HTERT RPE-1 (cell line): ENCODE data around the gene DES.

Experiments used
- in situ Hi-C: fragments of 300-500 bp; cut with MboI; formaldehyde crosslinking; loops from 4 replicates; pipeline ENCODE4 v1.14.3; 2020; ENCODE audit warnings: low sequenced_read_pairs

DES gene

DNA sequence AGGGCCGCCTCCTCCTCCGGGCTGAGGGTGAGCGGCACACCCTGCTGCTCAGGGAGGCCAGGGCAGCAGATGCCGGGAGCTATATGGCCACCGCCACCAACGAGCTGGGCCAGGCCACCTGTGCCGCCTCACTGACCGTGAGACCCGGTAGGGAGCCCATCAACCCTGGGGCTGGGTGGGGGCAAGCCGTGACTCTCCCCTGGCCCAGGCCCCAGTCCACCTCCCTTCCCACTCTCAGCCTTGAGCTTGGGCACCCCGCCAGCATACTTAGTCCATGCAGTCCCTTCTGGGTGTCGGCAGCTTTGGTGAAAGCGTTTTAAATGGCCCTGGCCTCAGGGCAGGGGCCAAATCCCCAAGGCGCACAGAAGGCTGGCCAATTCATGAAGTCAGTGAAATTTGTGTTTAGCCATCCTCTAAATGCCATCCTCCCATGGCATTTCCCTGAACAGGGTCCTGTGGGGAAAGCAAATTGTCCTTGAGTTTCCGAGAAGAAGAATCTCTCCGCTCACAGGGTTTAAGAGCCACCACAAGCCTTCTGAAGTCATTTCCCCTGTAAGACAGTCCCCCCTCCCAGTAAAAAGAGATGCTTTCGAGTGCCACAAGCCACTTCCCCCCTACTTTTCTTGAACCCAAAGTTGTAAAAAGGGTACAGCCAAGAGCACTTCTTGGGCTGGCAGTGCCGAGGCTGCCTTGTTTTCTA, 33.6 kb downstream of the DES start:
- in situ Hi-C loops: no loop called here

DNA sequence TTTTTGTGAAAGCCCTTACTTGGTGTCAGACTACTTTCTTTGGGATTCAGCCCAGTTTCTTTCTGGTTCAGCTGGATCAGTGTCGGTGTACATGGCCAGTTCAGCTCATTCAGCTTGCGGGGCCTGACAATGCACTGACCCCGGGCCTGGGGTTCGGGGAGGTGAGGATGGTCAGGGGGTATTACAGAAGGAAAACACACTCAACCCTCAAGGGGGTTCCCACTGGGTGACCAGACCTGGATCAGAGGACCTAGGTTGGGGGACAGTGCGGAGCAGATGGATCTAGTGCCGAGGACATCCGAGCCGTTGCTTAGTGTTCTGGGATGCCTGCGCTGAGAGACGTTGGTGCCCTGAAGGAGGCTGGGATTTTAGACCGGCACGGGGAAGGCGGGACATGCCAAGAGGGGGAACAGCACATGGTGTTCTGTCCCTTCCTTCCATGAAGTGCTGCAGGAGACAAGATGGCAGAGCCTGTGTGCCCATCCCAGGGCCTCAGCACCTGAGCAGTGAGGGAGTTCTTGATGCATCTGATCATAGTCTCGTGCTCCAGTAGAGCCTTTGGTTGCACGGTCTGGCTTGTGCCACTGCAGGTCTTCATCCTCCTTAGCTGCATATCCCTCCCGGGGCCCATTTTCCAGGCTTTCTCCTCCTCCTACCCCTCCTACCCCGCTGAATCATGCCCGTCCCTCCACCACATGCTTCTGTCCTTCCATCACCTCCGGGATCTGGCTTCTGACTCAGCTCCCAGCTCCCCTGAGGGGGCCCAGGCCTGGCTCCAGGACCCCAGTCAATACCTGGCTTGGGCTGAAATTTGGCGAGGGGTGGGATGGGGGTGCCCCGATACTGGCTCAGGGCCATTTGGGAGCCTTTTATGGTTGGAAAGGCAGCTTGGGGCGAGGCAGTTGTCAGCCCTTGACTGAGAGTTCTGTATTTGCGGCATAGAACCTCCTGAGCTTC, 34.5 kb downstream of the DES start:
- in situ Hi-C loops: no loop called here

DNA sequence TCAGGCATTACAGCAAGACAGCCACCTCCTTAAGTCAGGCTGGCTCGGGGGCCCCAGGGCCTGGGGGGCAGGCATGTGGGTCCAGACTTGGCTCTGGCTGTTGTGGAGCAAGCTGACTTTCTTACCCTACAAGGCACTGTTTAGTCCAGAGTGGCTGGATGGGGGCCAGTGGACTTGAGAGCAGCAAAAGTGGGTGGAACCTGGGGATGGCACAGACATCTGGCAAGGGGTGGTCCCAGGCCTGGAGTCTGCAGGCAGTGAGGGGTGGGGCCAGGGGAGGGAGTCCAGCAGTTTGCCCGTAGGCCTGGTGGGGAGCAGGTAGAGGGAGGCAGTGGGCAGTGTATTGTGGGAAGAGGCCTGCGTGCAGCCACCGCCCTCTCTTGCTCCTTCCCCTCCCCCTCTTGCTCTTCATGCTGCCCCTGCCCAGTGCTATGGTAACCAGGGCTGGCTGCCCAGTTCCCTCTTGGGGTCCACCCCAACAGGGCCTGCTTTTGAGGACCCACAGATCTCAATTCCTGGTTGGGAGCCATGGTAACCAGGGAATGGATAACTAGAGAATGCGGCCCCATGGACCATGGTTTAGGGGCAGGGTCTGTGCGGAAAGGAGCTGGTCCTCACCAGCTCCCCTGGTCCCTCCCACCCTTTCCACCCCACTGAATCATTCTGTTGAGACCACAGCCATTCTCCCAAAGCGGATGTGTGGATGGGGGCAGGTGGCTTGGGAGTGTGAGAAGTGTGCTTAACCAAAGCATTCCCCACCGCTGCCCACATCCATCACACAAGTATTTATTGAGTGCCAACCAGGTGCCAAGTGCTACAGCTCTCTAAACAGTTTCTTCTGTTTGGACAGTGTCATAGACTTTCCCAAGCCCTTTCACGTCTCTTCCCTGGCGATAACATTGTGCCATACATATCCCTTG, 35.8 kb downstream of the DES start:
- in situ Hi-C loops: no loop called here

DNA sequence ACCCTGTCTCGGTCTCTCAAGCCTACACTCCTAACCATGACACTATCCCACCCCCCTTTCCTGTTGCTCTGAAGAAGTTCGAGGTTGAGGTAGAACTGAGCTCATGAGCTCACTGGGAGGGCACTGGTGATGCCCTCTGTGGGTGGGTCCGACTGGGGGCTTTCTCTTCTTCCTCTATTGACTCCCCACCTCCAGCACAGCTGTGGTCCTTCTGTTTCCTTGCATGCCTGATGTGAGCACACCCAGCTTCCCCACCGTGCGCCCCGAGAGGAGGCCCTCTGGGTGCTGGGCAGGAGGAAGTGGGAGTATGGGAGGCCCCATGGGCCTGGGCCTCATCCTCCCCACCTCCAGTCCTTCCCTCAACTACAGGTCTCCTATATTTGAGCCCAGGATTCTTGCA, 37.4 kb downstream of the DES start:
- in situ Hi-C loops: no loop called here

DNA sequence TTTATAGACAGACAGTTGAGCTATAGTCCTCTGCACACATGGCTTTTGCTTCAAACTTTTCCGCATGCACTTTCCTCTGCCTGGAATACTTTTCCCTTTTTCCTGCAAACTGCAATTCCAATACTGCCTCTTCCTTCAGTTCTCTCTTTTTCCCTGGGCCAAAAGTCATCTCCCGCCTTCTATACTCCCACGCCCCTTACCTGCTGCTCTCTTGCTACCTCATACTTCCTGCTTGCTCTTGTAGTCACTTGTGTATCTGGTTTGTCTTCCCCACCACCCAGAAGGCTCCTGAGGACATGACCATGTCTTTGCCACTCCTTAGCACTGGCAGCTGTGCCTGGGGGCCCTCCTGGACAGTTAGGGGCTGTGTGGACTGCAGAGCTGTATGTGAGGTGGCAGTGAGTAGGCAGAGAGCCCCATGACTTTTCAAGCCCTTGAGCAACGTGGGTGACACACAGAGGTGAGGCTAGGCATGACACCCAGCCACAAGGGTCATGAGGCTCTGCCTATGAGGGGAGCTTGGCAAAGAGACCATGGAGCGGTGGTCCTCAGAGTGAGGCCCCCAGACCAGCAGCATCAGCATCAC, 39.7 kb downstream of the DES start:
- in situ Hi-C loops: no loop called here

DNA sequence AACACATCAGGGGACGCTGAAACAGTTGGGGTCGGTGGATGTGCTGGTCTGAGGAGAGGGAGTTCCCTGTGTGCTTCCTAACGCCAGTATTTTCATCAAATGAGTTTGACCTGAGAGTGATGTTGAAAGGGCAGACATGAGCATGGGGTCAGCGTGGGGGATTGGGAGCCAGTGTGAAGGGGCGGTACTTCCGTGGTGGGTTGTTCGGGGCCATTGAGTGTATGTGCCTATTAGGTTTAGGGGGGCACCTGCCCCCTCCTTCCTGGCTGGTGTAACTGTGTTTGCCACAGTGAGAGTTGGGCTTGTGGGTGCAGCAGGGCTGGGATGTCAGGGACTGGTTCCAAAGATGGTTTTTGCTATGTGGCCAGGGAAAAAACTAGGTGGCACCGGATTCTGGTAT, 40.8 kb downstream of the DES start:
- in situ Hi-C loops: no loop called here

DNA sequence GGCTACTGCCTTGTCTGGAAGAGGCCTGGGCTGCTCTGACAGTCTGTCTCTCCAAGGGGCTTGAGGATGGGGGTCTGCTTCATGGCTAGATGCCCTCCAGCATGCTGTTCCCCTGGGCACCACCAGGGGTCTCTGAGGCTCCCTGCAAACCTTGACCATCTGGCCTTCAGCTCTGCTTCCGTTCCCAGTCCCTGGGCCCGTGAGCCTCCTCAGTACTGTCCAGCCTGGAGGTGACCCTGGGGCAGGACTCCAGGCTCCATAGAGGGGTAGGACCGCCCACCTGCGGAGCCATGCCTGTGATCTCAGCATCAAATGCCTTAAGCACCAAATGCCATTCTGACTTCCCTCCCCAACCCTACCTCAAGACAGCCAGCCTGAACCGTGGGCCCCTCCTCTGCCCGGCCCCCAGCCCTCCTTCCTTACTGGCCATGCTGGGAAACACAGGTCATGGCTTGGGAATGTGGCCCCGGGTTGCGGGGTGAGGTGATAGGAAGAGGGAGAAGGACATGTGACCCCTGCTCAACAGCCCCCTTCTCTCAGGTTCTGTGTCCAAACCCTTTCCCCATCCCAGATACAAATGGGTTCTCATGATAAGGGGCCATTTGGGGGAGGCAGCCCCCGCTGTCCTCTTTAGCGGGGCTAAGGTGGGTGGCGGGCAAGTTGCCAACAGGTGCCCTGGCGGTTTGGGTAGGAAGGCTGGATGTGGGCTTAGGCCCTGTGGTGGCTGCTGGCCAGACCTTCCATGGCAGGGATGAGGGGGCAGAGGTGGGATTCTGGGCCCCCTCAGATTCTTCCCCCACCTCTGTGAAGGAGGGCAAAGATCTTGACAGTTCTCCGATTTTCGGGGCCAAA, 41.5 kb downstream of the DES start:
- in situ Hi-C loops: no loop called here

DNA sequence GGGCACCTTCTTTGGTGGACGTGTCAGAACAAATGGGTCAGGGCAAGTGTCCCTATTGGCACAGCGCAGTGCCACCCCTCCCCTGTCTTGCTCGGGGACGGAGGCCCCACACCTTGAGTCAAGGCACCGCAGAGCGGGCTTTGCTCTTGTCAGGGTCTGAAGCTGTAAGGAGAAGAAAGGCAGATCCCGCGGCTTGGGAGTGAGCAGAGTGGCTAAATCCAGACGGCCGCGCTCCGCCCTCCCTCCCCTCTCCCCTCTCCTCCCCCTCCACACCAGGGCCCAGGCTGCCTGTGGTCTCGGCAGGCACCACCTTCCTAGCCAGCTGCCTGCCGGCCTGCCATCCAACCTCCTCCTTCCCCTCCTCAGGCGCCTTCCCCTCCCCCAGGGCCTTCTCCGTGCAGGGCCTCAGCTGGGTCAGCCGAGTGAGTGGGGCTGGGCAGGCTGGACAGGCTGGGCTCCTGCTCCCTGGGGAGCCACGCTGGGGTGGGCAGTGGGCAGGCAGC, 42.3 kb downstream of the DES start:
- in situ Hi-C loops: no loop called here

DNA sequence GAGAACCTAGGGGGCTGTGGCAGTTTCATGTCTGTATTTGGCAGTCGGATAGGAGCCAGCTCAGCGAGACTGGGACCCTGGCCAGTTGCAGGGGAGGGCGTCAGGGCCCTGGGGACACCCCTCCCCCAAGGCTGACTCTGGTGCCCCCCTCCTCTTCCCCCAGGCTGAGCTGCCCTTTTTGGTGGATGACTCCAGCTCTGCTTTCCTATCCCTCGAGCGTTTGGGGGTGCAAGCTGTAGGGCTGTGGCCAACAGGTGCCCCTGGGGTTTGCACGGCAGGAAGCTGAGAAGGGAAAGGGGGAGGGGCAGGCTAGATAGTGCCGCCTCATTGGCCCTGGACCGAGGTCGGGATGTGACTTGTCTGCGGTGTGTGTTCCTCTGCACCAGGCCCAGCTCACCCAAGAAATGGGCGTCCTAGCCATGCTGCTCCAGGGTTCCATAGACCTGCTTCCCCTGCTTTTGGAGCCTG, 42.9 kb downstream of the DES start:
- in situ Hi-C loops: no loop called here

DNA sequence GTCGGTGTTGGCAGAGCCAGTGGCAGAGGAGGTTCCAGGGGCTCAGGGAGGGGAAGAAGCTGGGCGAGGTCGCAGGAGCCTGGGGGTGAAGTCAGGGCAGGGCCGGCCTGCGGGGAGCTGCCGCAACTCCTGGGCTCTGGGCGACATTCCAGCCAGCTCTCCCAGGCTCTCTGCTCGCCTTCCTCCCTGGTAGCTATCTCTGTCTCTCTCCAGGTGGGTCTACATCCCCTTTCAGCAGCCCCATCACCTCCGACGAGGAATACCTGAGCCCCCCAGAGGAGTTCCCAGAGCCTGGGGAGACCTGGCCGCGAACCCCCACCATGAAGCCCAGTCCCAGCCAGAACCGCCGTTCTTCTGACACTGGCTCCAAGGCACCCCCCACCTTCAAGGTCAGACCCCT, 43.5 kb downstream of the DES start:
- in situ Hi-C loops: no loop called here

DNA sequence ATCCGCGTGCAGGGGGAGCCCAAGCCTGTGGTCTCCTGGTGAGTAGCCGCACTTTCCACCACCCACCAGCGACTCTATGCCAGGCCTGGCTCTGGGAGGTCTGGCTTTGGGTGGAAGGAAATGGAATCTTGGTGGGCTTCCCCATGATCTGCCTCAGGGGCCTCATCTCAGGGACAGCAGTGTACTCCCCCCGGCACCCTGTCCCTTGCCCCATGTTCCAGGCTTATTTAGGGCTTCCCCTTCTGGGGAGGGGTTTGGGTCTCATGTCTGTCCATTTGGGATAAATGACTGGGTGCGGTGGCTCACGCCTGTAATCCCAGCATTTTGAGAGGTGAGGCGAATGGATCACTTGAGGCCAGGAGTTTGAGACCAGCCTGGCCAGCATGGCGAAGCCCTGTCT, 44.2 kb downstream of the DES start:
- in situ Hi-C loops: no loop called here

DNA sequence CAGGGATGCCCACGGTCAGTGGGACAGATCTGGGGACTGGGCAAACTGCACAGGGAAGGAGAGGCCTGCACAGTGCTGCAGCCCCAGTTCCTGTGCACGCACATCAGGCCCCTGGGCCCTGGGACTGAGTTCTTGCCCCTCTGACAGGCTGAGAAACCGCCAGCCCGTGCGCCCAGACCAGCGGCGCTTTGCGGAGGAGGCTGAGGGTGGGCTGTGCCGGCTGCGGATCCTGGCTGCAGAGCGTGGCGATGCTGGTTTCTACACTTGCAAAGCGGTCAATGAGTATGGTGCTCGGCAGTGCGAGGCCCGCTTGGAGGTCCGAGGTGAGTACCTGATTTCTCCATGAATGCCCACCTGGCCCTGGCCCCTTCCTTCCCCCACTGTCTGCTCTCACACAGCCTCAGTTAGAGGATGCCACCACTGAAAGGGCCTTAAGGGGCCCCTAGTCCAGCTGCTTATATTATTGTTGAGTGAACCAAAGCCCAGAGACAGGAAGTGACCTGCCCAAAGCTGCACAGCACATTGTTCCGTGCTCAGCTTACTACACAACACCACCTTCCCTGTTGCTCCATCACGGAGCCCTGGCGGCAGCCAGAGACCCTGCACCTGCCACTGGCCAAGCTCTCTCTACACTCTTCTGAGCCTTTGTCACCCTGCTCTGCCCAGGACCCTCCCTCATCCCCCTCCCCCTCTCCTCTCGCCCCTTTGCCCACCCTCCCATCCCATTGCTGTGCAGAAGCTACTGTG, 46.3 kb downstream of the DES start:
- in situ Hi-C loops: no loop called here

DNA sequence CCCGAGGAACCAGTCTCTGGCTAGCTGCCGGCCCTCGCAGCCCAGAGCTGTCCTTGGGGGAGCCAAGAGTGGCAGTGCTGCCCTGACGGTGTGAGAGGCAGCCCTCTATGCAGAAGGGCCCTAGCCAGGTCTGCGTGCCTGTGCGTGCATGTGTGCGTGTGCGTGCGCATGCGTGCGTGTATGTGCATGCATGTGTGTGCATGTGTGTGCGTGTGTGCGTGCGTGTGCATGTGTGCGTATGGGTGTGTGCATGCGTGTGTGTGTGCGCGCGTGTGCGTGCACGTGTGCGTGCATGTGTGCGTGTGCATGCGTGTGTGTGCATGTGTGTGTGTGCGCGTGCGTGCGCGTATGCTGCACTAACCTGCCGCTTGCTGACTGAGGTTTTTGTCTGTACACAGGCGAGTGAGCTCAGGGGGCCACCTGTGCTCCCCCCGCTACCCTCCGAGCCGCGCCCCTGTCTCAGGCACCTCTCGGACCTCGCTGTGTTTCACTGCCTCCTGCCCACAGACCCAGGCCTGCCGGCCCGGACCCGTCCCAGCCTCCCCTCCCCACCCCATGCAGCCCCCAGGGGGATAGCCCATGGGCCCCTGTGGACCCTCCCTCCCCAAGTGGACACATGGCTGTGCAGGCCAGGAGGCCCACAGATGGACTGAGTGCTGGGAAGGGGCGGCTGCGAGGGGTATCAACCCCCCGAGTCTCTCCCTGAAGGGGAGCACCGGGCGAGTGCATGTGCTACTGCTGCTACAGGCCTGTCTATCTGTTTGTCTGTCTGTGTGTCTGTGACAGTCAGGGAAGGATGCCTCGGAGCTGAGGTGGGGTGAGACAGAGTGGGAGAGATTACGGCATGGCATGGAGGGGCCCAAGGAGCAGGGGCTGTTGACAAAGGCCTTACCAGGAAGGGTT, 47.7 kb downstream of the DES start:
- in situ Hi-C loops: no loop called here

DNA sequence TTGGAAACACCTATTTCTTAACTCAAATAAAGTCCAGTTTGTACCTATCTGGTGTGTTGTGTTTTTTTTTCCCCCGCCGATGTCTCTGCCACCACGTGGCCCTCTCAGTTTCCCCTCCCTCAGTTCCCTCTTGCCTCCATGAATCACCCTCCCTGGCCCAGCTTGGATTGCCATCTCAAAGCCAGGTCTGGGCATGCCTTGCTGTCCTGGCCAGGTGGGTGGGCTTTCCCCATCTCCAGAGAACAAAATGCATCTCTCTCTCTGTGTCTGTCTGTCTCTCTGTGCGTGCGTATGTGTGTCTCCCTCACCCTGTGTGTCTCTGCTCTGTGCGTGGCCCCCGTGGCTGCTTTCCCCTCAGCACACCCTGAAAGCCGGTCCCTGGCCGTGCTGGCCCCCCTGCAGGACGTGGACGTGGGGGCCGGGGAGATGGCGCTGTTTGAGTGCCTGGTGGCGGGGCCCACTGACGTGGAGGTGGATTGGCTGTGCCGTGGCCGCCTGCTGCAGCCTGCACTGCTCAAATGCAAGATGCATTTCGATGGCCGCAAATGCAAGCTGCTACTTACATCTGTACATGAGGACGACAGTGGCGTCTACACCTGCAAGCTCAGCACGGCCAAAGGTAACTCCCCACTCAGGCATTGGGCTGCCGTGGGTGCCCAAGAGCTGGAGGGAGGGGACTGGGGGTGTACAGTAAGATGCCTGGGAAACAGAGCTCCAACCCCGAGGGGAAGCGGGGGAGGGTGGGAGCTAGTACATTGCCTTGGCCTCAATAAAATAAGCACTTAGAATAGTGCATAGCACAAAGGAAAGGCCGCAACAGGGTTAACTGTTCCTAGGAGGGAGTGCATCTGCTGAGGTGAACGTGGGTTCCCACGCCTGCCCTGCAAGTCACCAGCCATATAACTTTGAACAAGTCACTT, 48.9 kb downstream of the DES start:
- in situ Hi-C loops: no loop called here

DNA sequence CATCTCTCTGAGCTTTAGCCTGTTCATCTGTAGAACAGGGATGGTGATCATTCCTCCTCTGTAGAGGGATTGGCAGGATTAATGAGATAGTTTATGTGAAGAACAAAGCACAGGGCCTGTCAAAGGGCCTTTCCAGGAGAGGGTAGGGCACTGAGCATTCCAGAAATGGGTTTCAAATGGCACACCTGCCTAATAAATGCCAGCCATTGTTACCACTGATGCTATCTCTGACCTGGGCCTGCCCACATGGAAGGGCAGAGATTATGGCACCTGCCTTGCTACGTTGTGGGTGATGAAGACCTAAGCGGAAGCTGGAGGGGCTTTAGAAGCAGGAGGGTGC, 49.5 kb downstream of the DES start:
- in situ Hi-C loops: no loop called here

DNA sequence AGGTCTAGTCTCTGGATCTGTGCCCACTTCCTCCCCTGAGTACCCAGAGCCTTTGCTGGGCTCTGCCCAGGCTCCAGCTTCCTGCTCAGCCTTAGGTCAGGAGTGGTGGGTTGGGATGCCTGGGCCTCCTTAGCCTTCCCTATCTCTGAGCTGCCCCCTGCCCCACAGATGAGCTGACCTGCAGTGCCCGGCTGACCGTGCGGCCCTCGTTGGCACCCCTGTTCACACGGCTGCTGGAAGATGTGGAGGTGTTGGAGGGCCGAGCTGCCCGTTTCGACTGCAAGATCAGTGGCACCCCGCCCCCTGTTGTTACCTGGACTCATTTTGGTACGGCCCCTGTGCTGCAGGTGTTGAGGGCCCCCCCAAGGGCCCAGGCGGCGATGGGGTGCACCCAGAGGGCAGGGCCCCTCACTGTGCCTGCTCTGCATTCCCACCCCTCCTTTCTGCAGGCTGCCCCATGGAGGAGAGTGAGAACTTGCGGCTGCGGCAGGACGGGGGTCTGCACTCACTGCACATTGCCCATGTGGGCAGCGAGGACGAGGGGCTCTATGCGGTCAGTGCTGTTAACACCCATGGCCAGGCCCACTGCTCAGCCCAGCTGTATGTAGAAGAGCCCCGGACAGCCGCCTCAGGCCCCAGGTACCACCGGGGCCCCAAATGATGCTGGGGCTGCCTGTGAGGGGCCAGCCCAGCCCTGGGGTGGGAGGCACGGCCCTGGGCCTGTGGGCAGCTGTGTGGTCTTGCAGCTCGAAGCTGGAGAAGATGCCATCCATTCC, 50.4 kb downstream of the DES start:
- in situ Hi-C loops: no loop called here
